Transverse colon (tissue), 4 donors: Measurements from ENCODE around the gene ARL15. TPM values are rescaled to one million over a fixed set of nuclear protein-coding genes. Genes with fewer than 3 reads are reported as not detected.

Experiments used
- DNase-seq: peaks from one replicate; pipeline ENCODE4 v3.0.0-alpha.2; 2019
- H3K27ac ChIP-seq, 4 donors: fragments of 200-600 bp; sonication (generic); 2 replicates each; pipeline ENCODE4 v1.5.1; 2016 to 2018; ENCODE audit warnings: inconsistent platforms in 4 of 4
- H3K27me3 ChIP-seq: fragments of 200-600 bp; sonication (generic); 2 replicates; pipeline ENCODE4 v1.5.1; 2017; ENCODE audit warnings: inconsistent platforms
- H3K36me3 ChIP-seq, 4 donors: fragments of 200-600 bp; sonication (generic); 2 replicates each; pipeline ENCODE4 v1.5.1; 2017 to 2019; ENCODE audit warnings: inconsistent platforms in 4 of 4
- H3K4me1 ChIP-seq, 4 donors: fragments of 200-600 bp; sonication (generic); 2 replicates each; pipeline ENCODE4 v1.5.1; 2017 to 2020; ENCODE audit warnings: inconsistent platforms in 4 of 4
- H3K4me3 ChIP-seq, 4 donors: fragments of 200-600 bp; sonication (generic); 1 replicate in 1 of 4; 2 replicates in 3 of 4; pipeline versions ENCODE4 v1.5.1 to v1.6.1; 2017 to 2019; ENCODE audit warnings: inconsistent platforms in 4 of 4
- H3K9me3 ChIP-seq, 2 donors: fragments of 200-600 bp; sonication (generic); 2 replicates each; pipeline ENCODE4 v1.5.1; 2017 to 2019; ENCODE audit warnings: inconsistent platforms in 2 of 2
- CTCF ChIP-seq, 5 experiments: fragments of 200-600 bp in 3 of 5; fragments of 450-650 bp in 2 of 5; sonication (generic) in 3 of 5; IDR thresholded peaks; 1 replicate in 2 of 5; 2 replicates in 3 of 5; pipeline ENCODE4 v1.5.1; 2016 to 2017; ENCODE audit warnings: antibody characterized with exemption in 5 of 5, inconsistent platforms in 3 of 5, mild to moderate bottlenecking in 2 of 5, moderate library complexity in 1 of 5
- EP300 ChIP-seq: sonication (generic); formaldehyde crosslinking; IDR thresholded peaks from one replicate; pipeline ENCODE4 v1.6.1; 2017; ENCODE audit warnings: antibody characterized with exemption, low read depth
- POLR2A ChIP-seq: fragments of 450-650 bp; IDR thresholded peaks from one replicate; pipeline ENCODE4 v1.6.1; 2016; ENCODE audit warnings: antibody characterized with exemption, mild to moderate bottlenecking, moderate library complexity
- POLR2AphosphoS5 ChIP-seq, 3 donors: sonication (generic); formaldehyde crosslinking; IDR thresholded peaks; one replicate each; pipeline ENCODE4 v1.6.1; 2016; ENCODE audit warnings: antibody characterized with exemption in 3 of 3
- WGBS, 2 donors: methylation state at CpG; one replicate each; pipeline ENCODE4 v1.1.5; 2018; ENCODE audit warnings: low coverage in 1 of 2; 5-methylcytosine and 5-hydroxymethylcytosine counted together
- in situ Hi-C, 4 donors: fragments of 200-750 bp; cut with MboI; loops; one replicate each; pipeline versions ENCODE4 v1.15.0 to v1.15.1; 2017; ENCODE audit warnings: low sequenced_read_pairs in 3 of 4, low pct_ligation_motif_present in 1 of 4, low pct_unique_long_range_greater_than_20kb in 1 of 4
- intact Hi-C: fragments of 100-400 bp; cut with DNase I; formaldehyde crosslinking; loops from one replicate; pipeline ENCODE4 v1.15.1; 2023; ENCODE audit warnings: low total_unique reads
- total RNA-seq, 4 donors: library from RNA; depleted of rRNA; stranded (reverse); fragments of >200 nt; gene quantifications; one replicate each; pipeline ENCODE4 v1.1.0, GENCODE V29; 2016

The ARL15 gene
- total RNA-seq, 4 donors from 2014 or later: 9.0 to 57.1 (median 27.7) TPM

DNA sequence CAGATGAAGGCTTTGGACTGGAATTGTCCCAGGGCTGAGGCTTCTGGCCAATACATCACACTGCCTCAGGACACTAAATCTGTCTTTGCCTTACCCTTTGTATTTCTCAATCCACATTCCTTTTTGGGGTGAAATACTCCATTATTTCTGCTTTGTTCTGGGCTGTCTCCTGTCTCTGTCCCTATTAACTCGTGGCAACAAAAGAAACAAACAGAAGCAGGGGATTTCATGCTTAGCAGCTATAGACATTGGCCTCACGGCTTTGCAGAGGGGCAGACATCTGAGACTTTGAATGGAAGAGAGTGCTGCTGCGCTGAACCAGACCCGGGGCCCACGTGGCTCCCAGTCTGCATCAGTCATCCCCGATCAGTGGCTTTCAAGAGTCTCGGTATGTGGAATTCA, 129.7 kb downstream of the ARL15 start:
- no peak for DNase-seq
- no peaks in the 10 kb centered on the region for H3K27me3 ChIP-seq
- TF ChIP-seq POLR2AphosphoS5 (IDR thresholded peaks at IDR 0.05): no peak
- no peak for TF ChIP-seq POLR2A
- no peak for TF ChIP-seq CTCF (IDR thresholded peaks at IDR 0.05)
- no peak for TF ChIP-seq EP300
- 72 to 75% methylated on average over 3 to 7 of the region's 7 CpGs for WGBS, 2 donors
- intact Hi-C loops: no loop called here
- H3K9me3 ChIP-seq: no peaks in the 10 kb centered on the region
- no peaks in the 10 kb centered on the region for H3K36me3 ChIP-seq
- in situ Hi-C loops: no loop called here
- no peak overlapping the region for H3K4me3 ChIP-seq
- peaks cover 0 to 42% (median 25%) of the 10 kb centered on the region in 4 donors for H3K4me1 ChIP-seq
- H3K27ac ChIP-seq: no peak overlapping the region

GRCh38 chr5:54178991-54179390, 131.4 kb downstream of the ARL15 start:
- Histone ChIP-seq H3K4me3 (no peak overlapping the region), H3K27ac (peak overlapping the region in 2 of 4 donors; percentile 31 to 34), H3K36me3 (no peaks in the 10 kb centered on the region), H3K9me3 (no peaks in the 10 kb centered on the region), H3K27me3 (no peaks in the 10 kb centered on the region), H3K4me1 (peaks cover 0 to 35% (median 23%) of the 10 kb centered on the region in 4 donors)
- in situ Hi-C loops (no loop called here), intact Hi-C loops (no loop called here)
- no peak for DNase-seq
- WGBS, 2 donors: 56 to 59% methylated on average over 3 to 4 of the region's 4 CpGs
- TF ChIP-seq EP300: no peak
- TF ChIP-seq POLR2A: no peak
- no peak for TF ChIP-seq POLR2AphosphoS5 (IDR thresholded peaks at IDR 0.05)
- no peak for TF ChIP-seq CTCF (IDR thresholded peaks at IDR 0.05)

DNA sequence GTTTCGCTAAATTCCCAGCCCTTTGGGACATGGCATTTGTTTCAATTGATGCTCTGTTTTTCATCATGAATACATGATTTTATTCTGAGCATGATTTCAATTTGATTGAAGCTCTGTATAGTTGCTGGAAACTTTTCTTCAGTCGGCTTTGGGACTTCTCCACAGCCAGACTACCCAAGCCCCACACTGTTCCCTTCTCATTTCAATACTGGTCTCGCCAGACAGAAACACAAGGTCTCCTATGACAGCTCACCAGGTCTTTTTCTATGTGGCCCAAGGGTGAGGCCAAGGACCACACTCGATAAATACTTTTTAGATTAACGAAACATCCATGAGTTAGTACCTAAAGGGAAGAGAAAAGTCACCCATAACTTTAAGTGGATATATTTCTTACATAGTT, 132.2 kb downstream of the ARL15 start:
- H3K4me1 ChIP-seq: peaks cover 0 to 35% (median 23%) of the 10 kb centered on the region in 4 donors
- H3K36me3 ChIP-seq: no peaks in the 10 kb centered on the region
- H3K9me3 ChIP-seq: no peaks in the 10 kb centered on the region
- TF ChIP-seq POLR2AphosphoS5 (IDR thresholded peaks at IDR 0.05) (no peak), EP300 (no peak), POLR2A (no peak), CTCF (IDR thresholded peaks at IDR 0.05) (no peak)
- H3K27ac ChIP-seq: peak overlapping the region in 1 of 4 donors; percentile 6
- in situ Hi-C loops: no loop called here
- intact Hi-C loops: no loop called here
- no peak overlapping the region for H3K4me3 ChIP-seq
- DNase-seq: no peak
- whole genome bisulfite sequencing, 2 donors: 84 to 86% methylated on average over 3 to 5 of the region's 5 CpGs
- no peaks in the 10 kb centered on the region for H3K27me3 ChIP-seq

- Histone ChIP-seq H3K27ac (no peak overlapping the region), H3K4me1 (peaks cover 0 to 35% (median 23%) of the 10 kb centered on the region in 4 donors), H3K4me3 (no peak overlapping the region), H3K36me3 (no peaks in the 10 kb centered on the region), H3K9me3 (no peaks in the 10 kb centered on the region), H3K27me3 (no peaks in the 10 kb centered on the region)
- DNase-seq: no peak
- TF ChIP-seq POLR2A: no peak
- TF ChIP-seq EP300: no peak
- TF ChIP-seq CTCF (IDR thresholded peaks at IDR 0.05): no peak
- no peak for TF ChIP-seq POLR2AphosphoS5 (IDR thresholded peaks at IDR 0.05)
- WGBS, 2 donors: 72 to 73% methylated on average over 2 of the region's 2 CpGs
- intact Hi-C loops: no loop called here
- in situ Hi-C loops: no loop called here
Measured at GRCh38 chr5:54177058-54177457, 133.3 kb downstream of the ARL15 start.
